Hepatocyte (in vitro differentiated cells): ENCODE measurements around the gene DYSF. TPM values are rescaled to one million over a fixed set of nuclear protein-coding genes. Genes with fewer than 3 reads are reported as not detected.

Experiments
- DNase-seq: peaks from one replicate; pipeline ENCODE4 v3.0.0-alpha.2; 2016; ENCODE audit warnings: low spot score
- H2AFZ ChIP-seq: fragments of 200-600 bp; sonication (generic); 2 replicates; pipeline ENCODE4 v1.6.0; 2016; ENCODE audit warnings: antibody characterized with exemption, mild to moderate bottlenecking
- H3K27ac ChIP-seq: fragments of 200-600 bp; sonication (generic); 2 replicates; pipeline ENCODE4 v1.5.1; 2016; ENCODE audit warnings: mild to moderate bottlenecking
- H3K27me3 ChIP-seq: fragments of 200-600 bp; sonication (generic); 2 replicates; pipeline ENCODE4 v1.6.1; 2016
- H3K36me3 ChIP-seq: fragments of 200-600 bp; sonication (generic); replicated peaks from 2 replicates; pipeline ENCODE4 v1.5.1; 2016; ENCODE audit warnings: low read depth; ENCODE audit not compliant: insufficient read depth
- H3K4me1 ChIP-seq: fragments of 200-600 bp; sonication (generic); 2 replicates; pipeline ENCODE4 v1.5.1; 2016; ENCODE audit warnings: mild to moderate bottlenecking, moderate library complexity; ENCODE audit not compliant: insufficient read depth
- H3K4me2 ChIP-seq: fragments of 200-600 bp; sonication (generic); 2 replicates; pipeline ENCODE4 v1.6.0; 2016
- H3K4me3 ChIP-seq: fragments of 200-600 bp; sonication (generic); 2 replicates; pipeline ENCODE4 v1.5.1; 2016; ENCODE audit warnings: mild to moderate bottlenecking
- H3K79me2 ChIP-seq: fragments of 200-600 bp; sonication (generic); 2 replicates; pipeline ENCODE4 v1.6.0; 2017; ENCODE audit warnings: mild to moderate bottlenecking
- H3K9me2 ChIP-seq: fragments of 200-600 bp; sonication (generic); replicated peaks from 2 replicates; pipeline ENCODE4 v1.6.0; 2017; ENCODE audit warnings: mild to moderate bottlenecking; ENCODE audit not compliant: insufficient read depth
- H3K9me3 ChIP-seq: fragments of 200-600 bp; sonication (generic); 2 replicates; pipeline ENCODE4 v1.5.1; 2016; ENCODE audit warnings: low read depth, mild to moderate bottlenecking
- H4K20me1 ChIP-seq: fragments of 200-600 bp; sonication (generic); 2 replicates; pipeline ENCODE4 v1.6.0; 2016; ENCODE audit warnings: mild to moderate bottlenecking; ENCODE audit not compliant: insufficient read depth, poor library complexity, severe bottlenecking
- EZH2 ChIP-seq: fragments of 200-600 bp; sonication (generic); IDR thresholded peaks from 2 replicates; pipeline ENCODE4 v1.6.1; 2016; ENCODE audit warnings: antibody characterized with exemption, mild to moderate bottlenecking, borderline replicate concordance
- EZH2phosphoT487 ChIP-seq: fragments of 200-600 bp; sonication (generic); IDR thresholded peaks from one replicate; pipeline ENCODE4 v1.6.1; 2018; ENCODE audit warnings: antibody characterized with exemption, mild to moderate bottlenecking, low read depth, moderate library complexity; ENCODE audit not compliant: unreplicated experiment, severe bottlenecking
- WGBS: methylation state at CpG from one replicate; pipeline ENCODE4 v1.1.6; 2016; ENCODE audit warnings: low lambda C conversion rate; ENCODE audit errors: missing lambda C conversion rate; 5-methylcytosine and 5-hydroxymethylcytosine counted together
- polyA plus RNA-seq: library from polyadenylated mRNA; unstranded; fragments of >200 nt; fragmentation: Nextera tagmentation; extraction: Ambion mirVana; gene quantifications from 2 replicates; pipeline ENCODE4 v1.2.1, GENCODE V29; 2016
- total RNA-seq: library from RNA; depleted of rRNA; stranded (reverse); fragments of >200 nt; gene quantifications from 2 replicates; pipeline ENCODE4 v1.2.3, GENCODE V29; 2014
- TF ChIP-seq, protein P1 (sequence below): fragments of 200-600 bp; sonication (generic); IDR thresholded peaks from 2 replicates; pipeline ENCODE4 v1.5.1; 2016; ENCODE audit warnings: antibody characterized with exemption, mild to moderate bottlenecking; ENCODE audit not compliant: poor library complexity

The DYSF gene
- total and polyA plus RNA-seq, 2 experiments from 2014 or later, result 0.25 to 0.90 TPM

DNA sequence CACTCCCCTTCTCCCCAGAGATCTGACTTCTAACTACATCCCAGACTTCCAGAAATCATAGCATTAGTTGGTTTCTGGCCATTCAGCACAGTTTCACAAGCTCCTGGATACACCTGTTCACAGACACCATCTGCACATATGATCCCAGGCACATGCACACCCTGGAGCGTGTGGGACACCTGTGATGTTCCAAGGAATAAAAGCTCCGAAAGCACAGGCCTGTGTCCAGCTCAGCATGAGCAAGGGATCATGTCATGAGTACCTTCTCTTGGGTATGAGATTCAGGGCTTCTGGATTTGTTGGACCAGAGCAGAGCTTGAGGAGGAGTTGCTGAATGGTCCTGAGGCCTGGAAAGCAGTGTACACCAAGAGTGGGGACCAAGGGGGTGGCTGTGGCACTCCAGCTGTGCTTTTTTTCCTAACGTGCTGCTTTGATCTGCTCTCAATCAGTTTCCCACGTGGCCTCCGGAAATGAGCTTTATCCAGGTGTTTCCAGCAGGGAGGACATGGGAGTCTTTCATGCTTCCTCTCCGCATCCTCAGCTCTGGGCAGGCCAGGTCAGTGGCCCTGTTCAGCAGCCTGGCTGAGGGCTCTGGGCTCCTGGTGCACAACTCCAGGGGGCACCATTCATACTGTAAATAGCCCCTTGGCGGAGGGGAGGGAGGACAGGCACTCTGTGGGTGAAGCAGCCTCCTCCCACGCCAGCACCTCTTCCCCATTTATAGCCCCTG is 1.8 kb downstream of the DYSF start:
- Histone ChIP-seq H3K36me3 (no peaks in the 10 kb centered on the region), H3K9me3 (no peaks in the 10 kb centered on the region), H3K27me3 (peaks cover 37% of the 10 kb centered on the region), H4K20me1 (no peaks in the 10 kb centered on the region), H3K4me1 (peaks cover 5% of the 10 kb centered on the region), H3K4me3 (no peak overlapping the region), H3K9me2 (no peaks in the 10 kb centered on the region), H3K79me2 (no peaks in the 10 kb centered on the region), H2AFZ (no peak overlapping the region), H3K27ac (no peak overlapping the region), H3K4me2 (no peak overlapping the region)
- 66% methylated on average over 8 of the region's 8 CpGs for WGBS
- no peak for TF ChIP-seq EZH2
- TF ChIP-seq, protein P1, sequence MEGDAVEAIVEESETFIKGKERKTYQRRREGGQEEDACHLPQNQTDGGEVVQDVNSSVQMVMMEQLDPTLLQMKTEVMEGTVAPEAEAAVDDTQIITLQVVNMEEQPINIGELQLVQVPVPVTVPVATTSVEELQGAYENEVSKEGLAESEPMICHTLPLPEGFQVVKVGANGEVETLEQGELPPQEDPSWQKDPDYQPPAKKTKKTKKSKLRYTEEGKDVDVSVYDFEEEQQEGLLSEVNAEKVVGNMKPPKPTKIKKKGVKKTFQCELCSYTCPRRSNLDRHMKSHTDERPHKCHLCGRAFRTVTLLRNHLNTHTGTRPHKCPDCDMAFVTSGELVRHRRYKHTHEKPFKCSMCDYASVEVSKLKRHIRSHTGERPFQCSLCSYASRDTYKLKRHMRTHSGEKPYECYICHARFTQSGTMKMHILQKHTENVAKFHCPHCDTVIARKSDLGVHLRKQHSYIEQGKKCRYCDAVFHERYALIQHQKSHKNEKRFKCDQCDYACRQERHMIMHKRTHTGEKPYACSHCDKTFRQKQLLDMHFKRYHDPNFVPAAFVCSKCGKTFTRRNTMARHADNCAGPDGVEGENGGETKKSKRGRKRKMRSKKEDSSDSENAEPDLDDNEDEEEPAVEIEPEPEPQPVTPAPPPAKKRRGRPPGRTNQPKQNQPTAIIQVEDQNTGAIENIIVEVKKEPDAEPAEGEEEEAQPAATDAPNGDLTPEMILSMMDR, result no peak
- no peak for TF ChIP-seq EZH2phosphoT487
- DNase-seq, result no peak

DNA sequence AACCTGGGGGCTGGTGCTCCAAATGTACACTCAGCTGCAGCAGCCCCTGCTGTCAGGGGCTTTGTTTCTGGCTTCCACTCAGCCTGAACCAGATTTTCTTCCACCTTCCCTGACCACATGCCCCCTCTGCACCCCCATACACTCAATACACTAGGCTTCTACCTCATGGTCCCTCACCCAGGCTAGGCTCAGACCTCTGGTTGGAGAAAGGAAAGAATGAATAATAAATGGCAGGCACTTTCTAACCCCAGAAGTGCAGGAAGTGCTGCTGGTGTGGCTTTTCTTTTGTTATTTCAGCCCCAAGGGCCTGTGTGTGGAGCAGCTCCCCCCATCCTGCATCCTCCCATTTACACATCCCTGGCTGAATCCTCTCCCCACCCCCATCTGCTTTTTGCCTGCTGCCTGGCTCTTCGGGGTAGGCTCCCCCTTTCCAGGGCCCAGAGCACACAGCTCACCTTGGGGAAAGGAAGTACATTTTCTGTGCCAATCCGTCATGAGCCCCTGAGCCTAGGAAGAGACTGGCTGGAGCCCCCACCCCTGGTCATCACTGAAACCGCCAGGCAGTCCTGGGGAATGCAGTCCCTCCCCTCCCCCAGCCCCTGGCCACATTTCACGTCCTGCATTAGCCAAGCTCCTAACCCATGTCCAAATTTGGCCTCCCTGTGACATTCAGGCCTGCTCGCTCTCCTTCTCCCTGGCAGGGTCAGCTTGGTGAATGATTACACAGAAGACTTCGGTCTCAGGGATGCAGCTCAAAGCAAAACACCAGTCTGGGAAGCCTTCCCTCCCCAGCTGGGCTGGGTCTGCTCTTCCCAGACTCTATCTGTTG is 2.6 kb downstream of the DYSF start:
- no peak for DNase-seq
- H3K9me3 ChIP-seq, result no peaks in the 10 kb centered on the region
- WGBS, result 38% methylated on average over 6 of the region's 6 CpGs
- H3K27me3 ChIP-seq, result peaks cover 37% of the 10 kb centered on the region
- no peak overlapping the region for H3K27ac ChIP-seq
- H3K4me1 ChIP-seq, result peaks cover 5% of the 10 kb centered on the region
- H3K9me2 ChIP-seq, result no peaks in the 10 kb centered on the region
- H4K20me1 ChIP-seq, result no peaks in the 10 kb centered on the region
- H3K4me3 ChIP-seq, result no peak overlapping the region
- no peaks in the 10 kb centered on the region for H3K79me2 ChIP-seq
- no peaks in the 10 kb centered on the region for H3K36me3 ChIP-seq
- H2AFZ ChIP-seq, result no peak overlapping the region
- TF ChIP-seq EZH2phosphoT487 (no peak), EZH2 (no peak)
- TF ChIP-seq, protein P1, result no peak
- H3K4me2 ChIP-seq, result no peak overlapping the region

DNA sequence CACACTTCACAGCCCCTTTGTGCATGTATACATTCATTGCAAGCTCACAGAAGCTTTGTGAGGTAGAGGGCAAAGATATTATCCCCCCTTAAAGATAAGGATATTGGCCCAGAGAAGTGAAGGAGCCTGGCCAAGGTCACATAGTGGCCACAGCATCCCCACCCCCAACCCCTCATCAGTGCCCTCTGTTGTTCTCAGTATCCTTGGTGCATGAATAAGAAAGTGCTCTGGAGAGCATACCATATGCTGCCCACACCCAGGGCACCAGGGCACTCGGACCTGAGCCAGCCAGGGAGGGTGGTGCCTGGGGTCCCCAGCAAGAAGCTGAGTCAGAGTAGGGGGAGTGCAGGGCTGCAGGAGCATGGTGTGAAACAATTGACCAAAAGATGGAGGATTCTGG is 3.3 kb downstream of the DYSF start:
- Histone ChIP-seq H3K27ac (no peak overlapping the region), H3K79me2 (no peaks in the 10 kb centered on the region), H3K36me3 (no peaks in the 10 kb centered on the region), H3K9me2 (no peaks in the 10 kb centered on the region), H2AFZ (no peak overlapping the region), H3K4me2 (no peak overlapping the region), H3K9me3 (no peaks in the 10 kb centered on the region), H3K4me3 (no peak overlapping the region), H3K27me3 (peaks cover 36% of the 10 kb centered on the region), H4K20me1 (no peaks in the 10 kb centered on the region), H3K4me1 (peaks cover 5% of the 10 kb centered on the region)
- no peak for DNase-seq
- TF ChIP-seq EZH2, result no peak
- TF ChIP-seq, protein P1, result no peak
- no peak for TF ChIP-seq EZH2phosphoT487
- 77% methylated on average over 1 of the region's 1 CpG for WGBS
